Measurements from ENCODE around the gene DMBT1. TPM values are rescaled to one million over a fixed set of nuclear protein-coding genes. Genes with fewer than 3 reads are reported as not detected.

Gene DMBT1
- total and polyA plus RNA-seq, 2 donors (not counting 1 experiment from before 2014, with no cell fraction given) = not detected

DNA sequence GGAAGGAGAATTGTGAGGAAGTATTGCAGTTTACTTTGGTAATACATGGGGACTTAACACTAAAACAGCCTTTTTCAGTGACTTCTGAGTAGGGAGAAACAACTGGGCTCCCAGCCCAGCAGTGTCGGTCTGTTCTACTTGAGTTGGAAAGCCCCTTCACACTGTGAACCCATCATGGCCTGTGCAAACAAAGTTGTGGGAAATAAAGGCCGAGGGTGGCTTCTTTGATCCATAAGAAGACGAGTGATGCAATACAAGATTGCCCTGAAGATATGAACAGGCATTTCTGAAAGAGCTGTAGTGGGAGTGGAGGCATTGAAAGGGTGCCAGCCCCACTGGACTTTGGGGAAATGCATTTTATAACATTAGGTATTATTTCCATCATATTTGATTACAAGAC, 110.8 kb downstream of the DMBT1 start:
- POLR2A ChIA-PET = no interaction called here
- no peak overlapping the region for H3K9ac ChIP-seq (ENCODE audit: low read length)

DNA sequence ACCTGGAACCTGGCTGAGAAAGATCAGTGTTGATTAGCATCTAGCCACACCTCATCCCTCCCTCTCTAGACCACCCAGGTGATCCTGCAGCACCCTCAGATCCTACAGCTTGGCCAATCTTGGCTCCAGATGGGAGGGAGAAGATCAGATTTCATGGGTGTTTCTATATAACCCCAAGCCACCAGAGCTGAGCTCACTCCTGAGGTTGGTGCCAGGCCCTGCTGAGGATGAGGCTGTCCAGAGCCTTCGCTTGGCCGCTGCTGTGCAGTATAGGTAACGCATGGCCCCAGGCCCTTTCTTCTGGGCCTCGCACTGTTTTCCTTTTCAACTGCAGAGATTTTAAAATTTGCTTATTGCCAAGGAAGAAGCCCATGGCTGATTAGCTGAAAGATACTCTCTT, 112.1 kb downstream of the DMBT1 start:
- Histone ChIP-seq H3K4me1 (ENCODE audit: control insufficient read depth in 2 of 2, insufficient read depth in 2 of 2, low read length in 2 of 2) (no peaks in the 10 kb centered on the region), H2AFZ (ENCODE audit: insufficient read depth, low read depth, low read length, poor library complexity, severe bottlenecking) (no peak overlapping the region), H3K4me2 (replicated peaks; ENCODE audit: low read depth, low read length, poor library complexity, severe bottlenecking) (no peak overlapping the region), H3K27ac (ENCODE audit: low read length in 2 of 2) (no peak overlapping the region), H3K9me3 (ENCODE audit: control extremely low read depth in 1 of 3, control insufficient read depth in 2 of 3, insufficient read depth in 1 of 3, low read length in 2 of 3) (no peaks in the 10 kb centered on the region), H3K36me3 (replicated peaks in 1 of 2; ENCODE audit: control extremely low read depth in 1 of 2, control insufficient read depth in 1 of 2, extremely low read depth in 1 of 2, insufficient read depth in 2 of 2, low read length in 1 of 2) (no peaks in the 10 kb centered on the region), H3K4me3 (ENCODE audit: control extremely low read depth in 1 of 5, extremely low read depth in 1 of 5, insufficient read depth in 1 of 5, low read depth in 2 of 5, low read length in 4 of 5) (no peak overlapping the region), H3K9ac (ENCODE audit: low read length) (no peak overlapping the region), H3K27me3 (replicated peaks in 1 of 4; ENCODE audit: control extremely low read depth in 1 of 4, control insufficient read depth in 3 of 4, insufficient read depth in 4 of 4, low read length in 3 of 4) (peaks cover 0 to 4% (median 0%) of the 10 kb centered on the region in 4 experiments), H3K79me2 (ENCODE audit: control insufficient read depth, insufficient read depth, low read length) (no peaks in the 10 kb centered on the region), H4K20me1 (ENCODE audit: control insufficient read depth, insufficient read depth, low read length, poor library complexity, severe bottlenecking) (no peaks in the 10 kb centered on the region)
- Mint-ChIP-seq H3K4me3 (no peak overlapping the region), H3K27me3 (peaks cover 22% of the 10 kb centered on the region), H3K9me3 (ENCODE audit: insufficient read depth) (no peaks in the 10 kb centered on the region), H3K27ac (no peak overlapping the region), H3K4me1 (no peaks in the 10 kb centered on the region)
- TF ChIP-seq, protein P1, sequence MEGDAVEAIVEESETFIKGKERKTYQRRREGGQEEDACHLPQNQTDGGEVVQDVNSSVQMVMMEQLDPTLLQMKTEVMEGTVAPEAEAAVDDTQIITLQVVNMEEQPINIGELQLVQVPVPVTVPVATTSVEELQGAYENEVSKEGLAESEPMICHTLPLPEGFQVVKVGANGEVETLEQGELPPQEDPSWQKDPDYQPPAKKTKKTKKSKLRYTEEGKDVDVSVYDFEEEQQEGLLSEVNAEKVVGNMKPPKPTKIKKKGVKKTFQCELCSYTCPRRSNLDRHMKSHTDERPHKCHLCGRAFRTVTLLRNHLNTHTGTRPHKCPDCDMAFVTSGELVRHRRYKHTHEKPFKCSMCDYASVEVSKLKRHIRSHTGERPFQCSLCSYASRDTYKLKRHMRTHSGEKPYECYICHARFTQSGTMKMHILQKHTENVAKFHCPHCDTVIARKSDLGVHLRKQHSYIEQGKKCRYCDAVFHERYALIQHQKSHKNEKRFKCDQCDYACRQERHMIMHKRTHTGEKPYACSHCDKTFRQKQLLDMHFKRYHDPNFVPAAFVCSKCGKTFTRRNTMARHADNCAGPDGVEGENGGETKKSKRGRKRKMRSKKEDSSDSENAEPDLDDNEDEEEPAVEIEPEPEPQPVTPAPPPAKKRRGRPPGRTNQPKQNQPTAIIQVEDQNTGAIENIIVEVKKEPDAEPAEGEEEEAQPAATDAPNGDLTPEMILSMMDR (IDR thresholded peaks at IDR 0.05) = no peak
- no peak for TF ChIP-seq EZH2 (IDR thresholded peaks at IDR 0.05; ENCODE audit: borderline replicate concordance, insufficient read depth, low read depth, low read length, poor library complexity, severe bottlenecking)
- 100% methylated on average over 4 of the region's 4 CpGs for WGBS (ENCODE audit: insufficient coverage)
- ATAC-seq (ENCODE audit: low read depth) (no peak), DNase-seq (no peak)
- ChIA-PET CTCF (no interaction called here), POLR2A (no interaction called here)
- intact Hi-C loops (cut with micrococcal nuclease) = no loop called here

More for the DNA sequence above, 110.8 kb downstream of the DMBT1 start:
- H3K27me3 Mint-ChIP-seq = peaks cover 19% of the 10 kb centered on the region
- ATAC-seq (ENCODE audit: low read depth) (no peak), DNase-seq (no peak)
- no peaks in the 10 kb centered on the region for H3K4me1 ChIP-seq (ENCODE audit: control insufficient read depth in 2 of 2, insufficient read depth in 2 of 2, low read length in 2 of 2)
- TF ChIP-seq, protein P1 (IDR thresholded peaks at IDR 0.05) = no peak
- no peak for TF ChIP-seq EZH2 (IDR thresholded peaks at IDR 0.05; ENCODE audit: borderline replicate concordance, insufficient read depth, low read depth, low read length, poor library complexity, severe bottlenecking)
- no peak overlapping the region for H2AFZ ChIP-seq (ENCODE audit: insufficient read depth, low read depth, low read length, poor library complexity, severe bottlenecking)
- H4K20me1 ChIP-seq (ENCODE audit: control insufficient read depth, insufficient read depth, low read length, poor library complexity, severe bottlenecking) = no peaks in the 10 kb centered on the region
- H3K36me3 ChIP-seq (replicated peaks in 1 of 2; ENCODE audit: control extremely low read depth in 1 of 2, control insufficient read depth in 1 of 2, extremely low read depth in 1 of 2, insufficient read depth in 2 of 2, low read length in 1 of 2) = no peaks in the 10 kb centered on the region
- 61% methylated on average over 2 of the region's 3 CpGs for WGBS (ENCODE audit: insufficient coverage)
- H3K4me3 ChIP-seq (ENCODE audit: control extremely low read depth in 1 of 5, extremely low read depth in 1 of 5, insufficient read depth in 1 of 5, low read depth in 2 of 5, low read length in 4 of 5) = no peak overlapping the region
- no peak overlapping the region for H3K27ac Mint-ChIP-seq
- intact Hi-C loops (cut with micrococcal nuclease) = no loop called here
- H3K9me3 Mint-ChIP-seq (ENCODE audit: insufficient read depth) = no peaks in the 10 kb centered on the region
- CTCF ChIA-PET = no interaction called here
- H3K9me3 ChIP-seq (ENCODE audit: control extremely low read depth in 1 of 3, control insufficient read depth in 2 of 3, insufficient read depth in 1 of 3, low read length in 2 of 3) = no peaks in the 10 kb centered on the region
- no peak overlapping the region for H3K4me3 Mint-ChIP-seq
- no peaks in the 10 kb centered on the region for H3K4me1 Mint-ChIP-seq
- peaks cover 0 to 4% (median 0%) of the 10 kb centered on the region in 4 experiments for H3K27me3 ChIP-seq (replicated peaks in 1 of 4; ENCODE audit: control extremely low read depth in 1 of 4, control insufficient read depth in 3 of 4, insufficient read depth in 4 of 4, low read length in 3 of 4)
- no peak overlapping the region for H3K27ac ChIP-seq (ENCODE audit: low read length in 2 of 2)
- H3K4me2 ChIP-seq (replicated peaks; ENCODE audit: low read depth, low read length, poor library complexity, severe bottlenecking) = no peak overlapping the region
- H3K79me2 ChIP-seq (ENCODE audit: control insufficient read depth, insufficient read depth, low read length) = no peaks in the 10 kb centered on the region

Data from B cell (primary cell).